Measurements from ENCODE around the gene IFT20. TPM values are rescaled to one million over a fixed set of nuclear protein-coding genes. Genes with fewer than 3 reads are reported as not detected.

The IFT20 gene
- total and polyA plus RNA-seq, 2 donors (not counting 1 experiment from before 2014, with no cell fraction given) = 51.4 to 53.7 TPM

- Histone ChIP-seq H3K9me3 (ENCODE audit: control insufficient read depth, insufficient read depth, low read depth, low read length) (no peaks in the 10 kb centered on the region), H3K27ac (ENCODE audit: insufficient read depth, low read length) (no peak overlapping the region), H4K20me1 (ENCODE audit: control insufficient read depth, extremely low read depth, insufficient read depth, low read length) (no peaks in the 10 kb centered on the region), H3K4me2 (ENCODE audit: extremely low read depth, insufficient read depth, low read length) (no peak overlapping the region), H3K27me3 (ENCODE audit: control insufficient read depth, insufficient read depth, low read length) (no peaks in the 10 kb centered on the region), H3K4me1 (ENCODE audit: control insufficient read depth, extremely low read depth, insufficient read depth, low read length) (peaks cover 15% of the 10 kb centered on the region), H3K4me3 (replicated peaks in 1 of 4; ENCODE audit: control extremely low read depth in 1 of 4, insufficient read depth in 1 of 4, low read depth in 3 of 4, low read length in 4 of 4) (no peak overlapping the region), H3K36me3 (ENCODE audit: control insufficient read depth, insufficient read depth, low read length) (peaks cover 36% of the 10 kb centered on the region), H2AFZ (ENCODE audit: low read length) (no peak overlapping the region), H3K9ac (ENCODE audit: insufficient read depth, low read length) (no peak overlapping the region), H3K79me2 (ENCODE audit: control insufficient read depth, insufficient read depth, low read length) (peaks cover 16% of the 10 kb centered on the region)
- no peak for DNase-seq (ENCODE audit: low read depth in 2 of 2)
- TF ChIP-seq CTCF (conservative IDR thresholded peaks at IDR 0.05 in 1 of 2, IDR thresholded peaks at IDR 0.05 in 1 of 2; ENCODE audit: low read depth in 1 of 2, low read length in 2 of 2) (no peak), EZH2 (IDR thresholded peaks at IDR 0.05; ENCODE audit: low read length, missing control alignments) (no peak)
Observed at GRCh38 chr17:28342313-28342712, 7.0 kb upstream of the IFT20 start.

DNA sequence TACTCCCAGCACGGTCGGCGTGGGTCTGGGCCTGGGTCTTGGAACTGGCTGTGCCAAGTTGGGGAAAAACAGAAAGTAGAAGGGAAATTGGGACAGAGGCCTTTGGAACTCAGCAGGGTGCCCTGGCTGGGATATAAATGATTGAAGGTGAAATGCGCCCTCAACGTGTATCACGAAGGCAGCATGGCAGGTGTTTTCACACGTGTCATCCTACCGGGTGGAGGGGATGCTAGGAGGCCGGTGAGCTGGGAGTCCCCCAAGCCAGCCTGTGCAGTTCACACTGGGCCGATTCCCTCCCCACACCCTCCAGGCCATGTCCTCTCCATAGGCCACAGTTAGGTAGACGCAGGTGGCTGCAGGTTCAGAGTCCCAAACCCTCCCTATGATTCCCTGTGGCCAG, 6.2 kb upstream of the IFT20 start:
- Histone ChIP-seq H3K4me1 (ENCODE audit: control insufficient read depth, extremely low read depth, insufficient read depth, low read length) (peaks cover 14% of the 10 kb centered on the region), H3K36me3 (ENCODE audit: control insufficient read depth, insufficient read depth, low read length) (peaks cover 36% of the 10 kb centered on the region), H3K27me3 (ENCODE audit: control insufficient read depth, insufficient read depth, low read length) (no peaks in the 10 kb centered on the region), H3K79me2 (ENCODE audit: control insufficient read depth, insufficient read depth, low read length) (peaks cover 24% of the 10 kb centered on the region), H3K9me3 (ENCODE audit: control insufficient read depth, insufficient read depth, low read depth, low read length) (no peaks in the 10 kb centered on the region), H3K4me2 (ENCODE audit: extremely low read depth, insufficient read depth, low read length) (no peak overlapping the region), H2AFZ (ENCODE audit: low read length) (no peak overlapping the region), H3K9ac (ENCODE audit: insufficient read depth, low read length) (no peak overlapping the region), H3K4me3 (replicated peaks in 1 of 4; ENCODE audit: control extremely low read depth in 1 of 4, insufficient read depth in 1 of 4, low read depth in 3 of 4, low read length in 4 of 4) (no peak overlapping the region), H4K20me1 (ENCODE audit: control insufficient read depth, extremely low read depth, insufficient read depth, low read length) (no peaks in the 10 kb centered on the region), H3K27ac (ENCODE audit: insufficient read depth, low read length) (no peak overlapping the region)
- no peak for DNase-seq (ENCODE audit: low read depth in 2 of 2)
- TF ChIP-seq CTCF (conservative IDR thresholded peaks at IDR 0.05 in 1 of 2, IDR thresholded peaks at IDR 0.05 in 1 of 2; ENCODE audit: low read depth in 1 of 2, low read length in 2 of 2) (no peak), EZH2 (IDR thresholded peaks at IDR 0.05; ENCODE audit: low read length, missing control alignments) (no peak)

GRCh38 chr17:28340374-28340773, 5.1 kb upstream of the IFT20 start:
- Histone ChIP-seq H3K27me3 (ENCODE audit: control insufficient read depth, insufficient read depth, low read length) (no peaks in the 10 kb centered on the region), H3K36me3 (ENCODE audit: control insufficient read depth, insufficient read depth, low read length) (peaks cover 33% of the 10 kb centered on the region), H3K4me1 (ENCODE audit: control insufficient read depth, extremely low read depth, insufficient read depth, low read length) (peaks cover 10% of the 10 kb centered on the region), H3K27ac (ENCODE audit: insufficient read depth, low read length) (no peak overlapping the region), H3K79me2 (ENCODE audit: control insufficient read depth, insufficient read depth, low read length) (peaks cover 32% of the 10 kb centered on the region), H2AFZ (ENCODE audit: low read length) (no peak overlapping the region), H3K4me3 (replicated peaks in 1 of 4; ENCODE audit: control extremely low read depth in 1 of 4, insufficient read depth in 1 of 4, low read depth in 3 of 4, low read length in 4 of 4) (no peak overlapping the region), H3K9me3 (ENCODE audit: control insufficient read depth, insufficient read depth, low read depth, low read length) (no peaks in the 10 kb centered on the region), H3K9ac (ENCODE audit: insufficient read depth, low read length) (no peak overlapping the region), H4K20me1 (ENCODE audit: control insufficient read depth, extremely low read depth, insufficient read depth, low read length) (no peaks in the 10 kb centered on the region), H3K4me2 (ENCODE audit: extremely low read depth, insufficient read depth, low read length) (no peak overlapping the region)
- DNase-seq (ENCODE audit: low read depth in 2 of 2) = no peak
- TF ChIP-seq EZH2 (IDR thresholded peaks at IDR 0.05; ENCODE audit: low read length, missing control alignments) (no peak), CTCF (conservative IDR thresholded peaks at IDR 0.05 in 1 of 2, IDR thresholded peaks at IDR 0.05 in 1 of 2; ENCODE audit: low read depth in 1 of 2, low read length in 2 of 2) (no peak)

Data from fibroblast of lung (primary cell).